ENCODE results near the gene MMP11. TPM values are rescaled to one million over a fixed set of nuclear protein-coding genes. Genes with fewer than 3 reads are reported as not detected.
A peak's percentile ranks its signal among the peaks of the same experiment; 100 is the strongest.

The MMP11 gene
- polyA plus RNA-seq, 1 donor from 2014 or later, result 9.3 TPM

DNA sequence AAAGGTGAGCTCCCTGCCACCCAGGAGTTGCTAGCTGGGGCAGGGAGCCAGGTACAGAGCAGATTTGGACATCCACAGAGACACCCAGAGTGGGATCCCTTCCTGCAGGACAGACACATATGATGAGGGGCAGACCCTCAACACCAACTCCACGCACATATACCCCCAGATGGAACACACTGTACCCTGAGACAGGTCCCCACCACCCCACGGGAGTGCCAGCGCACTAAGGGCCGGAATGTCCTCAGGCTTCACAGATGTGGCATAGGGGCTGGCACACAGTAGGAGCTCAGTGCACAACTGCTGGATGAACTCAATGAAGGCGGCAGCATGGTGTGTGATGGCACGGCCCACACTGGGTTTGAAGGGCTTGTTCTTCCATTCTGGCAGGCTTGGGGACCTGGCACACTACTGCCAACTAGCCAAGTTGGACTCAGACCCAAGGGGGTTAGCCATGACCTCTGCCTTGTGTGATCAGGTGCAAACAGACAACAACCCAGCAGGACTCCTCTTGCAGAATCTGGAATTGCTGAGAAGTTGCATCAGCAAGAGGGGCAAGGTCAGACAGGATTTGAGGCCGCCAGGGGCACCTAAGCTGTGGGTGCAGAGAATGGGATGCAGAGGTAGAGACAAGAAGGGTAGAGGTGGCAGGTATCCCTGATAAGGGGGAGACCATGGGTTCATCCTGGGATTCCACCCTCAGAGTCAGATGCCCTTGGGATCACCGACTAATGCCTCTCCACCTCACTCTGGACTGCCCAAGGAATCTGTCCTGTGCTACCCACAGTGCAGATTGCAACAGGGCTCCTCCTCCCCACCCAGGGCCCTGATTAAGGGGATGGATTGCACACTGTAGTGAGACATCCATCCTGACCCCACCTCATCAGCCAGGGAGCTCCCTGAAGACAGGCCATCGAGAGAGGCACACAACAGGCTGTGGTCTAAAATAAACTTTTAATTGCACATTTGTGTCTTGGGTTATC, 7.5 kb upstream of the MMP11 start:
- Histone ChIP-seq H3K9ac (ENCODE audit: low read length) (no peak overlapping the region), H2AFZ (ENCODE audit: low read depth, low read length) (no peak overlapping the region), H4K20me1 (ENCODE audit: insufficient read depth) (no peaks in the 10 kb centered on the region), H3K4me2 (ENCODE audit: low read length) (no peak overlapping the region), H3F3A (ENCODE audit: insufficient read depth, low read length, poor library complexity, severe bottlenecking) (no peaks in the 10 kb centered on the region), H3K9me3 (ENCODE audit: low read length) (no peaks in the 10 kb centered on the region), H3K27me3 (ENCODE audit: insufficient read depth, low read depth, low read length) (no peaks in the 10 kb centered on the region), H3K27ac (ENCODE audit: low read length) (no peak overlapping the region), H3K79me2 (replicated peaks; ENCODE audit: insufficient read depth, low read length) (no peaks in the 10 kb centered on the region), H3K36me3 (ENCODE audit: insufficient read depth, low read length) (no peaks in the 10 kb centered on the region), H3K9me2 (ENCODE audit: insufficient read depth, low read length) (no peaks in the 10 kb centered on the region), H3K4me3 (ENCODE audit: low read length) (no peak overlapping the region)
- no peak for TF ChIP-seq POLR2AphosphoS5 (IDR thresholded peaks at IDR 0.05)
- TF ChIP-seq REST (IDR thresholded peaks at IDR 0.05; ENCODE audit: borderline replicate concordance), result no peak
- no peak for TF ChIP-seq MXI1 (conservative IDR thresholded peaks at IDR 0.05; ENCODE audit: poor library complexity, severe bottlenecking)
- no peak for TF ChIP-seq RAD21 (conservative IDR thresholded peaks at IDR 0.05)
- TF ChIP-seq SMC3 (conservative IDR thresholded peaks at IDR 0.05; ENCODE audit: poor library complexity), result no peak
- TF ChIP-seq EZH2 (IDR thresholded peaks at IDR 0.05; ENCODE audit: borderline replicate concordance, insufficient read depth, low read length, poor library complexity, severe bottlenecking), result no peak
- TF ChIP-seq TAF1 (IDR thresholded peaks at IDR 0.05; ENCODE audit: low read depth), result no peak
- TF ChIP-seq, protein P1, sequence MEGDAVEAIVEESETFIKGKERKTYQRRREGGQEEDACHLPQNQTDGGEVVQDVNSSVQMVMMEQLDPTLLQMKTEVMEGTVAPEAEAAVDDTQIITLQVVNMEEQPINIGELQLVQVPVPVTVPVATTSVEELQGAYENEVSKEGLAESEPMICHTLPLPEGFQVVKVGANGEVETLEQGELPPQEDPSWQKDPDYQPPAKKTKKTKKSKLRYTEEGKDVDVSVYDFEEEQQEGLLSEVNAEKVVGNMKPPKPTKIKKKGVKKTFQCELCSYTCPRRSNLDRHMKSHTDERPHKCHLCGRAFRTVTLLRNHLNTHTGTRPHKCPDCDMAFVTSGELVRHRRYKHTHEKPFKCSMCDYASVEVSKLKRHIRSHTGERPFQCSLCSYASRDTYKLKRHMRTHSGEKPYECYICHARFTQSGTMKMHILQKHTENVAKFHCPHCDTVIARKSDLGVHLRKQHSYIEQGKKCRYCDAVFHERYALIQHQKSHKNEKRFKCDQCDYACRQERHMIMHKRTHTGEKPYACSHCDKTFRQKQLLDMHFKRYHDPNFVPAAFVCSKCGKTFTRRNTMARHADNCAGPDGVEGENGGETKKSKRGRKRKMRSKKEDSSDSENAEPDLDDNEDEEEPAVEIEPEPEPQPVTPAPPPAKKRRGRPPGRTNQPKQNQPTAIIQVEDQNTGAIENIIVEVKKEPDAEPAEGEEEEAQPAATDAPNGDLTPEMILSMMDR (IDR thresholded peaks at IDR 0.05; ENCODE audit: poor library complexity, severe bottlenecking), result no peak
- no peak for TF ChIP-seq EP300 (conservative IDR thresholded peaks at IDR 0.05; ENCODE audit: poor library complexity, severe bottlenecking)

DNA sequence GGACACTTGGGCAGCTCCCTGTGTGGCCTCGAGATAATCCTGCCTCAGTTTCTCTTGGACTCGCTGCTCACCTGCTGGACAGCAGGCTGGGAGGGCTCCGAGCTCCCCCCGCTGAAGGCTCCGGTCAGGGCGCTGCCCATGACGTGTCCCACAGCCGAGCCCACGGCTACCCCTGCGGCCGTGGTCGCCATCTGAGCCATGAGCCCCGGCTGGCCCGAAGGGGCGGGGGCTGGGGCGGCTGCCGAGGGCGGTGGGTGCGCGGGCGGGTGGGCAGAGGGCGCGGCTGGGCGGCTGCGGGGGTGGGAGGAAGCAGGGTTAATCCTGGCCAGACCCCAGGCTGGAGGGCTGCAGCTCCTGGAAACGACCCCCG, 5.4 kb upstream of the MMP11 start:
- Histone ChIP-seq H3F3A (ENCODE audit: insufficient read depth, low read length, poor library complexity, severe bottlenecking) (no peaks in the 10 kb centered on the region), H3K79me2 (replicated peaks; ENCODE audit: insufficient read depth, low read length) (no peaks in the 10 kb centered on the region), H3K27me3 (ENCODE audit: insufficient read depth, low read depth, low read length) (no peaks in the 10 kb centered on the region), H4K20me1 (ENCODE audit: insufficient read depth) (no peaks in the 10 kb centered on the region), H3K27ac (ENCODE audit: low read length) (no peak overlapping the region), H3K36me3 (ENCODE audit: insufficient read depth, low read length) (no peaks in the 10 kb centered on the region), H3K9ac (ENCODE audit: low read length) (peak overlapping the region; percentile 73), H3K4me3 (ENCODE audit: low read length) (peak overlapping the region; percentile 73), H3K9me2 (ENCODE audit: insufficient read depth, low read length) (no peaks in the 10 kb centered on the region), H2AFZ (ENCODE audit: low read depth, low read length) (peak overlapping the region; percentile 87), H3K9me3 (ENCODE audit: low read length) (no peaks in the 10 kb centered on the region), H3K4me2 (ENCODE audit: low read length) (no peak overlapping the region)
- TF ChIP-seq EZH2 (IDR thresholded peaks at IDR 0.05; ENCODE audit: borderline replicate concordance, insufficient read depth, low read length, poor library complexity, severe bottlenecking) (no peak), MXI1 (conservative IDR thresholded peaks at IDR 0.05; ENCODE audit: poor library complexity, severe bottlenecking) (no peak), RAD21 (conservative IDR thresholded peaks at IDR 0.05) (no peak), SMC3 (conservative IDR thresholded peaks at IDR 0.05; ENCODE audit: poor library complexity) (no peak), EP300 (conservative IDR thresholded peaks at IDR 0.05; ENCODE audit: poor library complexity, severe bottlenecking) (no peak), POLR2AphosphoS5 (IDR thresholded peaks at IDR 0.05) (no peak), TAF1 (IDR thresholded peaks at IDR 0.05; ENCODE audit: low read depth) (no peak), REST (IDR thresholded peaks at IDR 0.05; ENCODE audit: borderline replicate concordance) (no peak)
- TF ChIP-seq, protein P1 (IDR thresholded peaks at IDR 0.05; ENCODE audit: poor library complexity, severe bottlenecking), result no peak

All from neural cell (in vitro differentiated cells).